BE2C (cell line): ENCODE measurements around the gene DSG3.

ENCODE experiments used
- DNase-seq: peaks from one replicate; pipeline ENCODE4 v3.0.0-alpha.2; 2020
- H3K27me3 ChIP-seq: fragments of 250-450 bp; sonication (Bioruptor Pico); 2 replicates; pipeline ENCODE4 v1.5.1; 2020; ENCODE audit warnings: mild to moderate bottlenecking
- H3K36me3 ChIP-seq: fragments of 250-450 bp; sonication (Bioruptor Pico); 2 replicates; pipeline ENCODE4 v1.5.1; 2020; ENCODE audit warnings: mild to moderate bottlenecking
- H3K4me1 ChIP-seq: fragments of 250-450 bp; sonication (Bioruptor Pico); 2 replicates; pipeline ENCODE4 v1.5.1; 2020
- H3K4me3 ChIP-seq: 2 replicates; pipeline ENCODE4 v1.5.1; 2011; ENCODE audit warnings: low read depth, low read length
- H3K9me3 ChIP-seq: fragments of 250-450 bp; sonication (Bioruptor Pico); 2 replicates; pipeline ENCODE4 v1.5.1; 2020
- CTCF ChIP-seq: IDR thresholded peaks from 2 replicates; pipeline ENCODE4 v1.5.1; 2012; ENCODE audit warnings: mild to moderate bottlenecking, low read depth, low read length

The DSG3 gene

GRCh38 chr18:31403409-31403808 is 44.1 kb upstream of the DSG3 start:
- H3K27me3 ChIP-seq = no peaks in the 10 kb centered on the region
- H3K4me3 ChIP-seq = no peak overlapping the region
- no peaks in the 10 kb centered on the region for H3K4me1 ChIP-seq
- TF ChIP-seq CTCF = no peak
- H3K9me3 ChIP-seq = no peaks in the 10 kb centered on the region
- no peak for DNase-seq
- H3K36me3 ChIP-seq = no peaks in the 10 kb centered on the region

- no peaks in the 10 kb centered on the region for H3K9me3 ChIP-seq
- H3K27me3 ChIP-seq = no peaks in the 10 kb centered on the region
- DNase-seq = no peak
- TF ChIP-seq CTCF = no peak
- H3K36me3 ChIP-seq = no peaks in the 10 kb centered on the region
- H3K4me1 ChIP-seq = no peaks in the 10 kb centered on the region
- H3K4me3 ChIP-seq = no peak overlapping the region
These were observed 39.9 kb upstream of the DSG3 start for GRCh38 chr18:31407649-31408048.

- Histone ChIP-seq H3K4me3 (no peak overlapping the region), H3K9me3 (no peaks in the 10 kb centered on the region)
These were observed 38.3 kb upstream of the DSG3 start for GRCh38 chr18:31409276-31409675.

GRCh38 chr18:31410716-31411483 is 36.6 kb upstream of the DSG3 start:
- no peak for DNase-seq
- Histone ChIP-seq H3K4me3 (no peak overlapping the region), H3K9me3 (no peaks in the 10 kb centered on the region), H3K27me3 (no peaks in the 10 kb centered on the region), H3K36me3 (no peaks in the 10 kb centered on the region), H3K4me1 (no peaks in the 10 kb centered on the region)
- no peak for TF ChIP-seq CTCF

More at GRCh38 chr18:31409276-31409675, 38.3 kb upstream of the DSG3 start:
- H3K4me1 ChIP-seq = no peaks in the 10 kb centered on the region
- H3K27me3 ChIP-seq = no peaks in the 10 kb centered on the region
- H3K36me3 ChIP-seq = no peaks in the 10 kb centered on the region
- no peak for TF ChIP-seq CTCF
- DNase-seq = no peak

- no peaks in the 10 kb centered on the region for H3K4me1 ChIP-seq
- H3K9me3 ChIP-seq = no peaks in the 10 kb centered on the region
- DNase-seq = no peak
- H3K27me3 ChIP-seq = no peaks in the 10 kb centered on the region
- H3K4me3 ChIP-seq = no peak overlapping the region
- H3K36me3 ChIP-seq = no peaks in the 10 kb centered on the region
- no peak for TF ChIP-seq CTCF
These were observed 34.4 kb upstream of the DSG3 start for GRCh38 chr18:31413137-31413536.

GRCh38 chr18:31417850-31418249 is 29.7 kb upstream of the DSG3 start:
- Histone ChIP-seq H3K27me3 (no peaks in the 10 kb centered on the region), H3K4me1 (no peaks in the 10 kb centered on the region), H3K9me3 (no peaks in the 10 kb centered on the region), H3K4me3 (no peak overlapping the region), H3K36me3 (no peaks in the 10 kb centered on the region)
- DNase-seq = no peak
- TF ChIP-seq CTCF = no peak
